SK-N-SH (cell line): ENCODE results near the gene DTNBP1.

Source experiments
- CTCF ChIP-seq: fragments of 200-600 bp; sonication (generic); IDR thresholded peaks from 2 replicates; pipeline ENCODE4 v1.6.1; 2017; ENCODE audit warnings: antibody characterized with exemption, mild to moderate bottlenecking, moderate library complexity
- RCOR1 ChIP-seq: fragments of 150-350 bp; IDR thresholded peaks from 2 replicates; pipeline ENCODE4 v1.6.1; 2017; ENCODE audit warnings: antibody characterized with exemption, low read length
- SIN3A ChIP-seq: IDR thresholded peaks from 2 replicates; pipeline ENCODE4 v1.6.1; 2012; ENCODE audit warnings: low read depth, mild to moderate bottlenecking, low read length, moderate library complexity, borderline replicate concordance
- TEAD4 ChIP-seq: IDR thresholded peaks from 2 replicates; pipeline ENCODE4 v1.4.0; 2012; ENCODE audit warnings: mild to moderate bottlenecking, borderline replicate concordance; ENCODE audit not compliant: insufficient read depth

- TF ChIP-seq TEAD4 (no peak), CTCF (no peak), SIN3A (no peak), RCOR1 (no peak)
These were observed 173.4 kb downstream of the DTNBP1 start for GRCh38 chr6:15489261-15489962.
